Smooth muscle cell (in vitro differentiated cells): ENCODE results near the gene CHST8. TPM values are rescaled to one million over a fixed set of nuclear protein-coding genes. Genes with fewer than 3 reads are reported as not detected.

Experiments used
- DNase-seq: peaks from one replicate; lab custom pipeline; 2025; ENCODE audit not compliant: unreplicated experiment; lab: John Stamatoyannopoulos, UW
- H2AFZ ChIP-seq: fragments of 200-600 bp; sonication (generic); 2 replicates; pipeline ENCODE4 v1.6.0; 2016; ENCODE audit warnings: antibody characterized with exemption, low read depth, mild to moderate bottlenecking
- H3F3A ChIP-seq: fragments of 200-600 bp; sonication (generic); 2 replicates; pipeline ENCODE4 v1.6.0; 2017; ENCODE audit warnings: antibody characterized with exemption, low read depth
- H3K27ac ChIP-seq: fragments of 200-600 bp; sonication (generic); 2 replicates; pipeline ENCODE4 v1.5.1; 2016; ENCODE audit warnings: low read depth, mild to moderate bottlenecking
- H3K27me3 ChIP-seq: fragments of 200-600 bp; sonication (generic); 2 replicates; pipeline ENCODE4 v1.6.1; 2016; ENCODE audit warnings: low read depth, mild to moderate bottlenecking
- H3K36me3 ChIP-seq: fragments of 200-600 bp; sonication (generic); 2 replicates; pipeline ENCODE4 v1.5.1; 2016; ENCODE audit warnings: low read depth
- H3K4me1 ChIP-seq: fragments of 200-600 bp; sonication (generic); 2 replicates; pipeline ENCODE4 v1.5.1; 2016; ENCODE audit warnings: low read depth
- H3K4me2 ChIP-seq: fragments of 200-600 bp; sonication (generic); 2 replicates; pipeline ENCODE4 v1.6.0; 2016; ENCODE audit warnings: mild to moderate bottlenecking
- H3K4me3 ChIP-seq: fragments of 200-600 bp; sonication (generic); 2 replicates; pipeline ENCODE4 v1.5.1; 2016; ENCODE audit warnings: mild to moderate bottlenecking
- H3K79me2 ChIP-seq: fragments of 200-600 bp; sonication (generic); 2 replicates; pipeline ENCODE4 v1.6.0; 2016; ENCODE audit warnings: low read depth, mild to moderate bottlenecking
- H3K9ac ChIP-seq: fragments of 200-600 bp; sonication (generic); 2 replicates; pipeline ENCODE4 v1.6.0; 2016; ENCODE audit warnings: low read depth
- H3K9me3 ChIP-seq: fragments of 200-600 bp; sonication (generic); replicated peaks from 2 replicates; pipeline ENCODE4 v1.5.1; 2016; ENCODE audit warnings: low read depth
- H4K20me1 ChIP-seq: fragments of 200-600 bp; sonication (generic); 2 replicates; pipeline ENCODE4 v1.6.0; 2016; ENCODE audit warnings: low read depth
- CTCF ChIP-seq: fragments of 200-600 bp; sonication (generic); IDR thresholded peaks from 2 replicates; pipeline ENCODE4 v1.5.1; 2017; ENCODE audit warnings: borderline replicate concordance, mild to moderate bottlenecking, antibody characterized with exemption; ENCODE audit not compliant: insufficient read depth, poor library complexity, severe bottlenecking
- WGBS: methylation state at CpG from one replicate; pipeline ENCODE4 v1.1.7; 2016; ENCODE audit warnings: low lambda C conversion rate; 5-methylcytosine and 5-hydroxymethylcytosine counted together
- polyA plus RNA-seq: library from polyadenylated mRNA; unstranded; fragments of >200 nt; fragmentation: Nextera tagmentation; extraction: Ambion mirVana; gene quantifications from 2 replicates; pipeline ENCODE4 v1.2.1, GENCODE V29; 2016
- total RNA-seq: library from RNA; depleted of rRNA; stranded (reverse); fragments of >200 nt; gene quantifications from 2 replicates; pipeline ENCODE4 v1.2.3, GENCODE V29; 2014

Gene CHST8
- total and polyA plus RNA-seq, 2 experiments from 2014 or later = not detected

GRCh38 chr19:33772102-33772857 lies 150.5 kb downstream of the CHST8 start:
- TF ChIP-seq CTCF = no peak
- H3K9me3 ChIP-seq = no peaks in the 10 kb centered on the region
- H3K4me1 ChIP-seq = no peaks in the 10 kb centered on the region
- H3K36me3 ChIP-seq = no peaks in the 10 kb centered on the region
- WGBS = 96% methylated on average over 71 of the region's 72 CpGs
- no peak overlapping the region for H3K4me2 ChIP-seq
- H3K27ac ChIP-seq = no peak overlapping the region
- no peak overlapping the region for H2AFZ ChIP-seq
- no peak overlapping the region for H3K4me3 ChIP-seq
- DNase-seq = no peak
- H3K27me3 ChIP-seq = peaks cover 10% of the 10 kb centered on the region
- H3K9ac ChIP-seq = no peak overlapping the region
- no peaks in the 10 kb centered on the region for H3K79me2 ChIP-seq
- no peaks in the 10 kb centered on the region for H3F3A ChIP-seq
- H4K20me1 ChIP-seq = no peaks in the 10 kb centered on the region

GRCh38 chr19:33772858-33773180 lies 151.1 kb downstream of the CHST8 start:
- Histone ChIP-seq H4K20me1 (no peaks in the 10 kb centered on the region), H3K4me2 (no peak overlapping the region), H3K27me3 (peaks cover 10% of the 10 kb centered on the region), H3K9ac (no peak overlapping the region), H3K27ac (no peak overlapping the region), H3K9me3 (no peaks in the 10 kb centered on the region), H3F3A (no peaks in the 10 kb centered on the region), H2AFZ (no peak overlapping the region), H3K4me3 (no peak overlapping the region), H3K79me2 (no peaks in the 10 kb centered on the region), H3K36me3 (no peaks in the 10 kb centered on the region), H3K4me1 (no peaks in the 10 kb centered on the region)
- WGBS = 96% methylated on average over 23 of the region's 23 CpGs
- no peak for TF ChIP-seq CTCF
- no peak for DNase-seq

- no peaks in the 10 kb centered on the region for H3K36me3 ChIP-seq
- H3K79me2 ChIP-seq = no peaks in the 10 kb centered on the region
- no peak overlapping the region for H3K27ac ChIP-seq
- 78% methylated on average over 6 of the region's 6 CpGs for WGBS
- H3K9ac ChIP-seq = no peak overlapping the region
- H3K4me2 ChIP-seq = no peak overlapping the region
- no peaks in the 10 kb centered on the region for H3K9me3 ChIP-seq
- no peak for TF ChIP-seq CTCF
- H3F3A ChIP-seq = no peaks in the 10 kb centered on the region
- no peak overlapping the region for H3K4me3 ChIP-seq
- DNase-seq = no peak
- peaks cover 10% of the 10 kb centered on the region for H3K27me3 ChIP-seq
- H2AFZ ChIP-seq = no peak overlapping the region
- no peaks in the 10 kb centered on the region for H3K4me1 ChIP-seq
- H4K20me1 ChIP-seq = no peaks in the 10 kb centered on the region
Measured at GRCh38 chr19:33773704-33774624, 152.2 kb downstream of the CHST8 start.
